ENCODE measurements around the gene STAU1.

Gene STAU1

GRCh38 chr20:49160057-49160929 is 27.8 kb downstream of the STAU1 start:
- TF ChIP-seq ARNTL (CRISPR knock-in tag; IDR thresholded peaks at IDR 0.05; ENCODE audit: borderline replicate concordance, low read depth) (no peak), TOX (CRISPR knock-in tag; IDR thresholded peaks at IDR 0.05; ENCODE audit: borderline replicate concordance) (no peak)
- ATAC-seq = no peak

- ATAC-seq = no peak
- TF ChIP-seq ZC3H10 (CRISPR knock-in tag; IDR thresholded peaks at IDR 0.05) = no peak
- TF ChIP-seq TOX (CRISPR knock-in tag; IDR thresholded peaks at IDR 0.05; ENCODE audit: borderline replicate concordance) = no peak
- TF ChIP-seq CSRNP3 (CRISPR knock-in tag; IDR thresholded peaks at IDR 0.05) = no peak
- no peak for TF ChIP-seq ZNF565 (CRISPR knock-in tag; conservative IDR thresholded peaks at IDR 0.05; ENCODE audit: low read depth)
- no peak for TF ChIP-seq ESRRG (CRISPR knock-in tag; IDR thresholded peaks at IDR 0.05)
- TF ChIP-seq ARNTL (CRISPR knock-in tag; IDR thresholded peaks at IDR 0.05; ENCODE audit: borderline replicate concordance, low read depth) = no peak
- TF ChIP-seq SNAI2 (CRISPR knock-in tag; IDR thresholded peaks at IDR 0.05) = no peak
- TF ChIP-seq ZFP30 (CRISPR knock-in tag; IDR thresholded peaks at IDR 0.05) = no peak
- no peak for TF ChIP-seq BACH2 (CRISPR knock-in tag; IDR thresholded peaks at IDR 0.05; ENCODE audit: borderline replicate concordance)
- no peak for TF ChIP-seq TSHZ2 (CRISPR knock-in tag; IDR thresholded peaks at IDR 0.05)
- no peak for TF ChIP-seq CSDC2 (CRISPR knock-in tag; IDR thresholded peaks at IDR 0.05)
These were observed 31.0 kb downstream of the STAU1 start for GRCh38 chr20:49157146-49157545.

GRCh38 chr20:49156481-49156880 is 31.7 kb downstream of the STAU1 start:
- TF ChIP-seq BACH2 (CRISPR knock-in tag; IDR thresholded peaks at IDR 0.05; ENCODE audit: borderline replicate concordance) = no peak
- TF ChIP-seq POU6F1 (CRISPR knock-in tag; IDR thresholded peaks at IDR 0.05; ENCODE audit: borderline replicate concordance, low read depth) = no peak
- TF ChIP-seq OSR1 (CRISPR knock-in tag; IDR thresholded peaks at IDR 0.05) = no peak
- TF ChIP-seq TOX (CRISPR knock-in tag; IDR thresholded peaks at IDR 0.05; ENCODE audit: borderline replicate concordance) = no peak
- TF ChIP-seq ARNTL (CRISPR knock-in tag; IDR thresholded peaks at IDR 0.05; ENCODE audit: borderline replicate concordance, low read depth) = no peak
- no peak for TF ChIP-seq CSDC2 (CRISPR knock-in tag; IDR thresholded peaks at IDR 0.05)
- TF ChIP-seq ISL1 (CRISPR knock-in tag; IDR thresholded peaks at IDR 0.05) = no peak
- TF ChIP-seq ZNF565 (CRISPR knock-in tag; conservative IDR thresholded peaks at IDR 0.05; ENCODE audit: low read depth) = no peak
- TF ChIP-seq PPARA (CRISPR knock-in tag; IDR thresholded peaks at IDR 0.05; ENCODE audit: borderline replicate concordance) = no peak
- TF ChIP-seq ZNF70 (CRISPR knock-in tag; IDR thresholded peaks at IDR 0.05) = no peak
- TF ChIP-seq GLIS3 (CRISPR knock-in tag; IDR thresholded peaks at IDR 0.05) = no peak
- TF ChIP-seq ESRRG (CRISPR knock-in tag; IDR thresholded peaks at IDR 0.05) = no peak
- no peak for TF ChIP-seq ZFP30 (CRISPR knock-in tag; IDR thresholded peaks at IDR 0.05)
- no peak for TF ChIP-seq TSHZ2 (CRISPR knock-in tag; IDR thresholded peaks at IDR 0.05)
- no peak for TF ChIP-seq CSRNP3 (CRISPR knock-in tag; IDR thresholded peaks at IDR 0.05)
- TF ChIP-seq RARB (CRISPR knock-in tag; IDR thresholded peaks at IDR 0.05) = no peak
- no peak for TF ChIP-seq PATZ1 (CRISPR knock-in tag; IDR thresholded peaks at IDR 0.05; ENCODE audit: borderline replicate concordance)
- no peak for TF ChIP-seq TCF4 (CRISPR knock-in tag; IDR thresholded peaks at IDR 0.05; ENCODE audit: borderline replicate concordance)
- TF ChIP-seq ZC3H10 (CRISPR knock-in tag; IDR thresholded peaks at IDR 0.05) = no peak
- TF ChIP-seq CREB5 (CRISPR knock-in tag; IDR thresholded peaks at IDR 0.05; ENCODE audit: low read depth) = no peak
- no peak for ATAC-seq
